Measurements from ENCODE around the gene SKOR2.
A peak's percentile ranks its signal among the peaks of the same experiment; 100 is the strongest.

The SKOR2 gene

DNA sequence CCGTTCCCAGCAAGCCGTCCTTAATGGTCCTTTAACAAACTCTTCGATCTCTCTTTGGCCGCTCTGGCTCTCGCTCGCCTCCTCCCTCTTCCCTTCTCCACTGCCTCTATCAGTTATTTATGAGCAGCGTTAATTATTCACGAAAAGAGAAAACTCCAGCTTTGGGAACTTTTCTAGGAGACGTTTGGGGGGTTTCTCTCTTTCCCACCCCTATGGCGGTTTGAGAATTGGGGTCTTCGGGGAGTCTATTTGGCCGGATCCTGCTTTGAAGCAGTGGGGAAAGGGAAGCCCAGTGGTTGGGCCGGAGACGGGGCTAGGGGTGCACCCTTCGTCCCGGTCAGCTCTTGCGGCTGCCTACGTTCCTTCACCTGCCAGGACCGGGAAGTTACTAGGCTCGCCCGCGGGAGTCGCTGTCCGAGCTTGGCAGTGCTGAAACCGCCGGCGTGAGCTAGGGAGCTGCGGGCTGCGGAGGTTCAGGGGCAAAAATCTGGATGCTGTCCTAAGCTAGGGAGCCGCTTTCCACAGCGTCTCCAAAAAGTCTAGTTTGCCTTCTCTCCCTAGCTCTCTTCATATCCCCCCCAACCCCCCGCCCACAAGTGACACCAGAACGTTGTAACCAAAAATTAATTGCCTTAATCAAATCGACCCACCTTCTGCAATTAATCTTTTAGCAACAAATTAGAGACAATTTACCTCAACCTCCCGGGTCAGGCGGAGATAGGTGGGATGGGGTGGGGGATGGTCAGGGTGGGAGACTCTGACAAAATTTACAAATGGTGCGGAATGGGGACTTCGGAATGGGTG, 8.9 kb upstream of the SKOR2 start:
- DNase-seq: peak; percentile 47

DNA sequence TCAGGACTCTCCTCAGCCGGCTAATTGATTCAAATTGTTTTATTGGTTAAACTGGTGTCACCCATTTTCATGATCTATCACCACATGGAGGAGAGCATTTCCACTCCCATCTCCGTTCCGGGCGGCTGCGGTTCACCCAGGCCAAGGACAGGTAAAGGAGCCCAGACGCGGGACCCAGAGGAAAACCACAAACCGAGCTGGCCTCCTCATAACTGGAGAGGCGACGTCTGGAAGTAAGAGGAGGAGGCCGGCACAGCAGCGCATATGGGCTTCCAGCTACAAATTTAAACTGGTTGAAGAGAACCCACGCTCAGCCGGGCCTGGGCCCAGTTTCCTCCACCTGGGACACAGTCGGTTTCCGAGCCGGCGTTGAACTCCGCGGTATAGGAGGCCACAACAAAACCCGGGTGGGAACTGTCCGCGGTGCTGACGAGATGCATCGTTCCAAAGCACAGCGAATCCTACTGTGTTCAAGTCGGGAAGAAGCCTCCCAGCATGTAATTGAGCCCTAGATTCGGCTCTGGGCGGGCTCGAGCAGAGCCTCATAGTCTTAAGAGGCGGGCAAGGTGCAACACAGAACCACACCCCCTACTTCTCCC, 3.0 kb upstream of the SKOR2 start:
- peak; percentile 54 for DNase-seq

- DNase-seq: no peak
Measured at GRCh38 chr18:47253101-47253654, 1.7 kb upstream of the SKOR2 start.

GRCh38 chr18:47250391-47251046, 941 bp downstream of the SKOR2 start:
- DNase-seq: no peak

DNA sequence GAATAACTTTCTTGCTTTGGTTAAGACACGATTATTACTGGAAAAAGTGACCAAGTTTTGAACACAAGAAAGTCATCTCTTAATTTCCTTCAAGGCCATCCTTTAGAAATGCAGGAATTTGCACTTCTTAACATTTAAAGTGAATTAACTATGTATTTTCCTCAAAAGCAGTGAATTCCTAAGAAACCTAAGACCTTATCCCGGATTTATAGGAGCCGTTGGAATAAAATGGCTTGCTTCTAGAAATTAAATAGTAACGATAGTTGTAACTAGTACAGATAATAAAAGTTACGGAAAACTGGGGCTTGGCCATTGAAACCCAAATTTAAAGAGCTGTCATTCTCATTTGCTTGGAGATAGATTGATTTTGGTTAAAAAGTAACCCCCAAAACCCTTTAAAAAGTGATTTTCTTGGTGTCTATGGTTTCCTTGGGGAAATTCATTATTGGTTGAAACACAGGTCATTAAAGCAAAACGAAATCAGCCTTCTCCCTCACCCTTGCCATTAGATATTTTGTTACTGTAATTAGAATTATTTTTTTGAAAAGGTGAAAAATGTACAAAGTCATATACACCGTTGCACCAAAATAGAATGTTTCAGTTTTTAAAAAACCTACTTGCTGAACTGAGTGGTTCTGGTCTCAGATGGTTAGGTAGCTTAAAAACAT, 2.0 kb downstream of the SKOR2 start:
- no peak for DNase-seq

- no peak for DNase-seq
Measured at GRCh38 chr18:47248604-47249313, 2.7 kb downstream of the SKOR2 start.

GRCh38 chr18:47248115-47248603, 3.3 kb downstream of the SKOR2 start:
- DNase-seq: no peak

DNA sequence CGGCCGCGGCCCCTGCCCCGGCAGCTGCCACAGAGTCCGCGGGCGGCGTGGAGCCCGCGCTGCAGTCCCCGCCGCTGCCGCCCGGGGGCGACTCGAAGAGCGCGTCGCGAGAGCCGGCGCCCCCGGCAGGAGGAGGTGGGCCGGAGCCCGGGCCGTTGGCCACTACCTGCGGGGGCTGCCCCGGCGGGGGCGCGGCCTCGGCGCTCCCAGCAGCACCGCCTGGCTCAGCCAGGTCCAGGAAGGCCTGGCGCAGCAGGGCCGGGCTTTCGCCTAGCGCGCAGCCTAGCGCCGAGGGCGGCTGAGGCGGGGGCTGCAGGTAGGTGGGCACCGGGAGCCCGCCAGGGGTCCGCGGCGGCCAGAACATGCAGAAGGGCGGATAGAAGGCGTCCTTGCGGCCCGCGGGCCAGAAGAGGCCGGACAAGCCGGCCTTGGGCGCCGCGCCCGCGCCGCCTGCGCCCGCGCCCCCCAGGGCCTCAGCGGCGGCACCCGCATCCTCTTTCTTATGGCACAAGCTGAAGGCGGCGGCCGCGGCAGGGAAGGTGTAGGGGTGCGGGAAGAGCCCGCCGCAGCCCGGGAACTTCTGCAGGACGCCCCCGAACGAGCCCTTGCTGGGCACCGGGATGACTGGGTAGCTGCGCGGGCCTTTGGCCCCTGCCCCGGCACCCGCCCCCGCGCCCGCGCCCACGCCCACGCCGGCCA, 3.9 kb downstream of the SKOR2 start:
- no peak for DNase-seq

- DNase-seq: no peak
Measured at GRCh38 chr18:47247036-47247415, 4.4 kb downstream of the SKOR2 start.

DNA sequence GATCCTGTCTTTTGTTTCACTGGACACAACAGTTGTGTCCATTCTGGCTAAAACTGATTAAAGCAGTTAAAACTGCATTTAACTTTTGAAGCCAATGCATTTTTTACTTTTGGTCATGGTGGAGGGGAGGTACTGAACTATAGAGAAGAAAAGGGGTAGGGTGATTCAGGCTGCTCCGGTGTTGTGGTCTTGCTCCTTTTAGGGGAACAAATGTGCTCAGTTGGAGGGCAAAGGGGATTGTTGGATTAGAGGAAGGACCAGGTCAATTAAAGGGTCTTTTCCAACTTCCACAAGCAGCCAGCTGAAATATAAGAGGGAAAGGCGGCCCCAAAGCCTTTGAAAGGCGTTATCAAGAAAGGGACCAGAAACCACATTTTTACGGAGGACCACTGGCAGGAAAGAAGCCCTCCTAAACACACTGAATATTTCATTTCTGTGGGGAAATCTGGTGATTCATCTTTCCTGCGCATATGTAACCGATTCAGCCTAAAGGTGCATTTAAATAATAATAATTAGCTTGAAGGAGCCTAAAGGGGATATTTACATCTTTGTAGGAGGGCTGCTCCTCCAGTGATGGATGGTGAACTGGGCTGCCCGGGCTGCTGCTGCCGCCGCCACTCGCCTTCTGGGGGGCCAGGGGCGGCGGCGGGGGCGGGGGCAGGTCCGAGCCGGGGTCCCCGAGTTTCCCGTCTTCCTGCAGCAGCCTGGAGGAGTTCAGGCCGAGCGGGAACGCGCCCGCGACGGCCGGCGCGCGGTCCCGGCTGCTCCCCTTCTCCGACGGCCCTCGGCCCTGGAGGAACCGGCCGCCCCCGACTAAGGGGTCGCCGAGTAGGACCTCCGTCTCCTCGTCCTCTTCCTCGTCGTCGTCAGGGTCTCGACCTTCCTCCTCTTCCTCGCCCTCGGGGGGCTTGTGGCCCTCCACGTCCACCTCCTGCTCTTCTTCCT, 5.2 kb downstream of the SKOR2 start:
- no peak for DNase-seq

GRCh38 chr18:47244086-47244485, 7.4 kb downstream of the SKOR2 start:
- no peak for DNase-seq

DNA sequence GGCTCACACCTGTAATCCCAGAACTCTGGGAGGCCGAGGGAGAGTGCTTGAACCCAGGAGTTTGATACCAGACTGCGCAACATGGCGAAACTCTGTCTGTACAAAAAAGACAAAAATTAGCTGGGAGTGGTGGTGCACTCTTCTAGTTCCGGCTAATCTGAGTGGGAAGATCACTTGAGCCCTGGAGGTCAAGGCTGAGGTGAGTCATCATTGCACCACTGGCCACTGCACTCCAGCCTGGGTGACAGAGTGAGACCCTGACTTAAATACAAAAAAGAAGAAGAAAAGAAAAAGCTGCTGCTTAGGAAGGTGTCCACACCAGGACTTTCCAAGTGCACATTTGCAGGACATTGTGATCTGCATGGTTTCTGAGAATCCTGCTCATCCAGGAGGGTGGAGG, 16.4 kb downstream of the SKOR2 start:
- DNase-seq: no peak

GRCh38 chr18:47226660-47227059, 24.8 kb downstream of the SKOR2 start:
- DNase-seq: no peak

- DNase-seq: peak; percentile 54
Measured at GRCh38 chr18:47215554-47216138, 35.8 kb downstream of the SKOR2 start.

- DNase-seq: peak; percentile 3
Measured at GRCh38 chr18:47209171-47209570, 42.3 kb downstream of the SKOR2 start.

- DNase-seq: peak; percentile 13
Measured at GRCh38 chr18:47206945-47207637, 44.4 kb downstream of the SKOR2 start.

GRCh38 chr18:47204908-47205522, 46.4 kb downstream of the SKOR2 start:
- peak; percentile 25 for DNase-seq

DNA sequence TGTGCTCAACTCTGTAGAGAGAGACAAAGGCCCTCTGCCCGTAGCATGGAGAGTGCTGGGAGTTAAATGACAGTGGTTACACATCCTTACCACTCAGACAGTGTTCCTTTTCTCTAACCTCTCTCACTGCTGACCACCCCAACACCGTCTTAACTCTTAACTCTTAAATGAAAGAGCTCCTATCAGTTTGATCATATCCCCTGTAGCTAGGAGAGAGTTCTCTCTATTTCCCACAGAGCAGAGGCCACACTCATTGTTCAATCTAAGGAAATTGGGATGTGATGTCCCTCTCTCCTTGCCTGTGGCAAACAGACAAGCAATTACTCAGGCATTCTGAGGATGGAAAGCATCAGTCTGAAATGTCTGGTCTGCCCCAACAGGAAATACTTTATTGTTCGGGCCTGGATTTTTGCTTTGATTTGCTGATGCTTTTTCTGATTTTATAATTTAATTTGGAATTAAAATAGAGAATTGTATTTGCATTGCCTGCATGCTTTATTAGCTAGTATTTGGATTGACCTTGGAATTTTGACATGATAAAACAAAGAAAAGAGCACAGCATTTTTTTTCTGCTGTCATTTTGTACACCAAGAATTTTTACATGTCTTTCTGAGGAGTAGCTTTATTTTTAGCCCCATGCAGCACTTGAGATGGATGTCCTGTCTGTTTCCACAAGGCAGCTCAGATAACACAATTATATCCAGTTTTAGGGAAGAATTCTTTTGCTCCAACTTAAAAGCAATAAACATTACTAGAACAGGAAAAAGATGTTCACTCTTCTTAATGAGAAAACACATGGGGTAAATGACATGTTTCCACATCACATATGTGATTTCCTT, 47.6 kb downstream of the SKOR2 start:
- no peak for DNase-seq

Measured in fibroblast of skin of right quadriceps (primary cell).